HG03342 (cell line): ENCODE measurements around the gene CBLL1.
A peak's percentile ranks its signal among the peaks of the same experiment; 100 is the strongest.

ENCODE experiments used
- ATAC-seq: cut with Tn5 transposase; IDR thresholded peaks from one replicate; pipeline ENCODE4 v1.9.1; 2021; ENCODE audit warnings: mild to moderate bottlenecking, moderate library complexity; ENCODE audit not compliant: unreplicated experiment

The CBLL1 gene

DNA sequence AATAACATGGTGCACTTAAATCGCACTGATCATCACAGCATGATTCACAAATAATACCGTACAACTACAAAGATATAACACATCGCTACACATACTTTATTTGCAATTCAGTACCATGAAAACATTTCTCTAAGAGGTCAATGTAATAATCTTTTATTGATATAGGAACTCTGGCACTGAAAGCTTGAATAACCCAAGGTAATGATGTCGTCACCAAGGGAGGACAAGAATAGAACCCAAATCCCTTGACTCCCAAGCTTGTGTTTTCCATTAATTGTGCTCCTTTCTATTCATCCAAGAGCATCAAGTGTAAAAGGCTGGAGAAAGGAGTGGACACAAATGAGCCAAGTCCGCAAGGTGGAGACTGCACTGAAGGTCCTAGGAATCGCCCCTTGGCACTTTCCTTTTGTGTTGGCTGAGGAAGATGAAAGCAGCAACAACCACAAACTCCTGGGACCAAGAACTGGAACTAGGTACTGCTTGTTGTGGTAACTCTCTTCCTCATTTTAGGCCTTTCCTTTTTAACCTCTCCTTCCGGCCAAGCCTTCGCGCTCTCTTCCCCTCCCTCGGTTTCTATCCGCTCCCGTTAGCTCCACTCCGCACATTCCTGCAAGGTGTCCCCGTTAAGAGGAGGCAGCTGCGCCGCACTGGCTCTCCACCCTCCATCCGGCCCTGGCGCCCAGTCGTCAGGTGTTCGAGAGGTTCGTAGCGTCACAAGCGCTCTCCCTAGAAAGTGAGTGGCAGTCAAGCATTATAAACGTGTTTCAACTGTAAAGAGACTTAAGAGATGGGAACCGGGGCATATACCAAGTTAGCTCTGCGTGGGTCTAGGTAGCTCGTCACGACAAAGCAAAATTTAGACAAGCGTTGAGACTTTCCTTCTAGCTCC is 1.0 kb upstream of the CBLL1 start:
- ATAC-seq: peak; percentile 33

DNA sequence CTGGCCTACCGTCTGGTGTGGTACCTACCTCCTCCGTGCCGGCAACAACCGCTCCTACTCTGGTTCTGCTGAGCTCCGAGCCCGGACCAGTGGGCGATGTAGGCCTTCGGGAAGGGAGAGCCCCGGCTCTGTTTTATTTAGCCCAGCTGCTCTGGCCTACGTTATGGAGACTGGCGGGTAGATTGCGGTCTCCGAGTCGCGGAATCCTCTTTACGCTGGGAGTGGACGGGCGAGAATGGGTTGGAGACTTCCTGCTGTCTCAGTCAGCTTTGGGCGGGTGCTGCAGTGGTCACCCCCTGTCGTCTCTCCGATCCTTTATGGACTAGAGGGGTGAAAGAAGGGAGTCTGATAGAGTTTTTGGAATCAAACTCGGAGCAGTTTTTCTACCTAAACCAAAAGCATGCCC is 406 bp downstream of the CBLL1 start:
- peak; percentile 36 for ATAC-seq

DNA sequence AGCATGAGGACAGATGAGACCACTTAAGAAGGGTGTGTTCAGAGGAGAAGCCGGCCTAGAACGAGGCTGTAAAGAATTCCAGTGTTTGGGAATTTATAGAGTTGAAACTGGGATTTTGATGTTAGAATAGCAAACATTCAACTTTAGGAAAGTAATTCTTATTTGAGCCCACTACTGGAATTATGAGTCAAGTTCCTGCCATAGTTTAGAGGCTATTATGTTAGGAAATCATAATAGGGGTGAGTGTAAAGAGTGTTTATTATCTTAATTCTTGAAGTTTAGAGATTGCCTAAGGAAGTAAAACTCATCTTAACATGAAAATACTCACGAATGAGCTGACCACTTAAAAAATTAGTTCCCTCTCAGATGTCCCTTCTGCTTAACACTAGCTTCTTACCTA is 2.1 kb downstream of the CBLL1 start:
- no peak for ATAC-seq

DNA sequence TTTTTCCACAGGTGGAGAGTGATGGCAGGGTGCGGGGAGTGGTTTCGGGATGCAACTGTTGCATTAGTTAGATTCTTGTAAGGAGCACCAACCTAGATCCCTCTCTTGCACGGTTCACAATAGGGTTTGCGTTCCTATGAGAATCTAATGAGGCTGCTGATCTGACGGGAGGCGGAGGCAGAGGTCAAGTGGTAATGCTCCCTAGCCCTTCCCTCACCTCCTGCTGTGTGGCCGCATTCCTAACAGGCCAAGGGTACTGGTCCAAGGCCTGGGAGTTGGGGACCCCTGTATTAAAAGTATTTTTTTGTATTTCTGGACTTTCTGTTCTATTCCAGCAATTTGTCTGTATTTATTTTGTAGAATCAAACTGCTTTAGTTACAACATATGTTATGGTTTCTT is 7.2 kb downstream of the CBLL1 start:
- ATAC-seq: no peak

DNA sequence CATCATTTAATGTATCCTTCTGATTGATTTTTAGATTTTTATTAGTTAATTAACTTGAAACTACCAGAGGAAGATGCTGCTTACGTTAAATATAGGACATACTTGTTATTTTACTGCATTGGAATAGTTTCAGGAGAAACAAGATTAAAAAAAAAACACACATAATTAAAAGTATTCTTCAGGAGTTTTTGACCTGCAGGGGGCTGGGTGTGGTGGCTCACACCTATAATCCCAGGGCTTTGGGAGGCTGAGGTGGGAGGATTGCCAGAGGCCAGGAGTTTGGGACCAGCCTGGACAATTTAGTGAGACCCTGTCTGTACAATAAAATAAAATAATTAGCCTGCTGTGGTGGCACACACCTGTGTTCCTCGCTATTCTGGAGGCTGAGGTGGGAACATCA is 10.7 kb downstream of the CBLL1 start:
- no peak for ATAC-seq

DNA sequence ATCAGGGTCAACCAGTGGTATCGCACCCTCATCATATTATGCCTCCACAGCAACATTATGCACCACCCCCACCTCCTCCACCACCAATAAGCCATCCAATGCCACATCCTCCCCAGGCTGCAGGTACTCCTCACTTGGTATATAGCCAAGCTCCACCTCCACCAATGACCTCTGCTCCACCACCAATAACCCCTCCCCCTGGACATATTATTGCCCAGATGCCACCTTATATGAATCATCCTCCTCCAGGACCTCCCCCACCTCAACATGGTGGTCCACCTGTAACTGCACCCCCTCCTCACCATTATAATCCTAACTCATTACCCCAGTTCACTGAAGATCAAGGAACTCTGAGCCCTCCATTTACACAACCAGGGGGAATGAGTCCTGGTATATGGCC is 14.7 kb downstream of the CBLL1 start:
- ATAC-seq: no peak

DNA sequence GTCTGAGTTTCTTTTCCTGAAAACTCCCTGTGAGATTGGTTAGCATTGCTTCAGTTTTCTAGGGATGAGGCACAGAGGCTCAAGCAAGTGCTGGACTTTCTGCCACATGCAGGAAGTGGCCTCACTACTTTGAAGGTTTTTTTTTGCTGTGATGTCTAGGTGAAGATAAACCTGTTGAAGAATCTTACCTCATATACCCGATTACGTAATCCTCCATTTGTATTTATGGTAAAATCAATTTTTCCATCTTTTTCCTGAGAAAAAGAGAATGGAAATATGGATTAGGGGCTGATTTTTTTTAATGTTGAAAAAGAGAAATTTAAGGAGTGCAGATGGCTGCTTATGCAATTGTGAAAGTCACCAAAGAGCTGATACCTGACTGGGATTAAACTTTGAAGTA is 23.4 kb downstream of the CBLL1 start:
- ATAC-seq: no peak

DNA sequence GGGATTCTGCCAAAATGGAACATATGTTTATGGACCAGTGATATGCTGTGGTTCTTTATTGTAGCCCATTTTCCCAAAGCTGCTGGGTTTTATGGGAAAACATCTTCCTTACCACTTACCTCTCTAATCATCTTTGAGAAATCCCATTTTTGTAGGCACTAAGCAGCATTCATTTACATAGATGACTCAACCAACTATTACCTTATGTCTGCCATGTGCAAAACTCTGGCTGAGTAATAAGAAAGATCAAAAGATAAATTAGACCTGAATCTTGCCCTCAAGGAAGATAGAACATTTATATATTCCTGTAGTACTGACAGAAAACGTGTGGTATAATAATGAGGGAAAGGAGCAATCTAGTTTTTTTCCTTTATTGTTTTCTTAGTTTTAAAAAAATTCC is 24.3 kb downstream of the CBLL1 start:
- no peak for ATAC-seq

DNA sequence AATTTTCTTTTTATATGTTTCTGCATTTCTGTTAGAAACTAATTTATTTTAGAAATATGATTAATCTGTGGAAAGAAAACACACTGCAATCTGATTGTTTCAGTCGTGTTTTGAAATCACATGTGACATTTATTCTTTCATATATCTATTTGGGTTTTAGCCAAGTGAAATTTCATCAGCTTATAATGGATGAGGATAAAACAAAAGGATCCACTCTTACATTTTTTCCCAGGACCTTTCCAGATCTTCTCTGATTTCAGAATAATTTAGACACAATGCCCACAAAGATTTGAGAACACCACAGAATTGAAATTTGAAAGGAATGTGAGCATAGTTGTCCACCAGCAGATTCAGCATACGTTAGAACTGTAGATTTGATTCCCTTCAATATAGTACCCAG is 29.1 kb downstream of the CBLL1 start:
- ATAC-seq: no peak

DNA sequence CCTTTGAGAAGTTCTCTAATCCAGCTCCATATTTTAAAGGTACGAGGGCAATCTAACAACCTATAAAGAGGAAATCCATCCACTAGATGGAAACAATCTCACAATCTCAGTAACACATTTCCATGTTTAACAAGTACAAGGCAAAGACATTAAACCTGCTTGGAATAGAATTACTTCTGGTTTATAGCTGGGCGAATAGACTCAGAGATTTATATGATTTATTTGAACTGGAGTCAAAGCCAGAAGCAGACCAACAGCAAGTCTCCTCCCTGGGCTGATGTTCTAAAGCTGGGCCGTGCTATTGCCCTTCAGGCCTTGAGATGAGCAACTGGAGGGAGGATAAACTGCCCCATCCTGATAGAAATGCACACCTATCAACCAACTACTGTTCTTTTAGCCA is 33.8 kb downstream of the CBLL1 start:
- ATAC-seq: no peak

DNA sequence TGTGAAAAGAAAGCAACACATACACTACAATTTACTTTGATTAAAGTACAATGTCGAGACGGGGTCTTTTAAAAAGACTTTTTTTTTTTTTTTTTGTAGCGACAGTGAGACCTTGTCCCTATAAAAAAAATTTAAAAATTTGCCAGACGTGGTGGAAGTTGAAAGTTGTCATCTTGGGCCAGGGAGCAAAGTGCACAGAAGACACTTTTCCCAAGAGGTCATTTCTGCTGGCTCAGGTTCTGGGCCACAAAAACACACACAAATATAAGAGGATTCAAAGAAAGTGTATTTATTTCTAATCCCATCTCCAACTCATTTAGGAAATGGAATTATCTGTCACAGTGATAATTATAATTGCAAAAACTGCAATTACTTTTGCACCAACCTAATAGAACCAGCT is 34.3 kb downstream of the CBLL1 start:
- no peak for ATAC-seq

DNA sequence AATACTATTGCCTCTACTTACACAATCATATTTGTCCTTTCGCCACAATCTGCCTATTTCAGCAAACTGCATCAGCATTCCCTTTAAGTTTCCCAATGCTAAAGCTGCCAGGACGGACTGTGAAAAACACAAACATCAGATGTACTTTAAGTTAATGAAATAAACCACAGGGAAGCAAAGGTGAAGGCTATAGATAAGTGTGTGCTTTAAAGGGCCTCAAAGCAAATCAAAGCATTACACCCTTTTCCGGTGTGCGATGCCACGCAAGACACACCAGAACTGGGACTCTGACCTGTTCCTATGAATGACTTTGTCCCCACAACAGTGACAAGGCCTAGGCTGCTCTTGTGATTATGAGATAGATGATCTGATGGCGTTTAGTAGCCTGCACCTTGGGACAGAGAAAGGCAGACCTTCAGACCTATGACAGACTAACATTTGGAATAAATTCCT is 35.7 kb downstream of the CBLL1 start:
- ATAC-seq: no peak

DNA sequence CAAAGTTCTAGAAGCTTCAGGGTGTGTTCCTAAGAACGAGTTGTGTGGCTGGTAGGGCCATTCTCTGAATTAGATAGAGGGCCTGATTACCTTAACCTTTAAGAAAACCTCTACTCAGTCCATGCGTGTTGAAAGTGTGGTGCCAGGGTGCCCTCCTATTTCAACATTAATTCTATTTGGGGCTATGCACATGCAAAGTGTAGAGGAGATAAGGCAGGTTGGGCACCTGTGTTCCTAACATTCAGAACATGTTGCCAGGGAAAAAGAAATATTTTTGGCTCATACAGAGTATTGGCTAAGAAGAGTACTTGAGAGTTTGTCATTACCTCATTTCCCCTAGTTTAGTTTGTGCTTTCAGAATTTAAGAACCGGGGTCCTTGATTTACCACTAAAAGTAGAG is 38.4 kb downstream of the CBLL1 start:
- no peak for ATAC-seq

DNA sequence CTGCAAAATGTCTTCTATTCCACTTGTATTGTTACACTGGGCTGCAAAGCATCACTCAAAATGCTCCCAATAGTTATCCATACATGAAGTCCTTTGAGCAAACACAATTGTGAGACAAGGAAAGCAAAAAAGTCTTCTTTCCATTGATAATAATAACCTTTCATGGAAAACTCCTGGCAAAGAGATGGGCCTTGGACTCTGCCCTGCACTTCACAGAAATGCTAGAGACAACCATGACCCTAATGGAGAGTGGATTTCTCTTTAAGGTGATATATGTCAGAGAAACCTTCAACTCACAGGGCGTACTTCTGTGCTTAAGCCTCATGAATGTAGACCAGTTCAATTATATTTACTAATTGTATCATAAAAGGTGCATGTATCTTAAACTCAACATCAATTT is 39.7 kb downstream of the CBLL1 start:
- ATAC-seq: no peak

DNA sequence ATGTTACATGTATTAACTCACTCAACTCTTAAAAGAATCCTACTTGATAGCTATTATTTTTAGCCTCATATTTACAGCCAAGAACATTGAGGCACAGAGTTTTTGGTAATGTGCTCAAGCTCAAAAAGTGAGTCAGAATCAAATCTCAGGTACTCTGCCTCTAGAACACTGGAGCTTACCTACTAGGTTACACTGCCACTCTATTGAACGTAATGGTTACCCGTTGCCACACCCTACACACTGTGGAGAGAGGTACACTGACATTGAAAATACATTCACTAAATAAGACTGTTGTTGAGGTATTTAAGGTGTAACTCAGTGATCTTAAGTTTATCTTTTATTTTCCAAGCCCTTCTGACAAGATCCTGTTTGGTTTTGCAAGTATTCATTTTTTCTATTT is 41.2 kb downstream of the CBLL1 start:
- no peak for ATAC-seq

DNA sequence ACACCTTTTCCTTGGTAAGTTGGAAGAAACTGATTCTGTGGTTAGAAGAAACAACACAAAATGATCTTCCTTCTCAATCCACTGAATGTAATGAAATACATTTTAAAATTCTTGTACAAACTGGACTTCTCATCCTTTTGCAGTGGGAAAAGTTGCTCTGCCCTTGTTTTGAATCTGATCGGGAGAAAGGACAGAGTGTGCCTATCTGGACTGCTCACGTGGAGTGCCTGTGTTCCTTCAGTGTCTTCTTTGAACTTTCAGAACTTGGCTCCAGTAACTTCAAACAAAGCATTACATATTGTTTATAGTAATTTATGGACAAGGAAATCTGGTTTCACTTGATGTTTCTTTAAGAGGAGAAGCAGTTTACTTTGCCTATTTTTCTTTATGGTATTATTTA is 42.0 kb downstream of the CBLL1 start:
- ATAC-seq: no peak

DNA sequence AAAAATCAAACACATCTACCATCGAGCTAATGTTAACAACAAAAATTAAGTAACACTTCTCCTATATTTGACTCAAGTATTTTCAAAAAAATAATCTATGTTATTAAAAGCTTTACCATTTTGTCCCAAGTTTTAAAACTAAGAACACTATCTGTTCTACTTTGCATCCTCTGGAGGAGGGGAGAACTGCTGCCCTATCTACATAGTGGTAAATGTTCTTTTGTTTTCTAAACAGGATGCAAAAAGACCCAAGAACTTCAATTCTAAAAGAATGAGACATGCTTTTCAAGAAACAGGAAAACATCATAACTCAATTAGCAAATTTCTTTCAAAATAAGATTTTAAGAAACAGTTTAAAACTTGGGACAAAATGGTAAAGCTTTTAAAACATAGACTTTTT is 44.3 kb downstream of the CBLL1 start:
- ATAC-seq: no peak

DNA sequence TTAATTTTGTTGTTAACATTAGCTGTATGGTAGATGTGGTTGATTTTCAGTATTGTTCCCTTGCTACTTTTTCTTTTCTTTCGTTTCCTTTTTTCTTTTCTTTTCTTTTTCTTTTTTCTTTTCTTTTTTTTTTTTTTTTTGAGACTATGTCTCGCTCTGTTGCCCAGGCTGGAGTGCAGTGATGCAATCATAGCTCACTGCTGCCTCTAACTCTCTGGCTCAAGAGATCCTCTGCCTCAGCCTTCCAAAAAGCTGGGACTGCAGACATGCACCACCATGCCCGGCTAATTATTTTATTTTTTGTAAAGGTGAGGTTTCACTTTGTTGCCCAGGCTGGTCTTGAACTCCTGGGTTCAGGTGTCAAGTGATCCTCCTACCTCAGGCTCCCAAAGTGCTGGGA is 44.7 kb downstream of the CBLL1 start:
- no peak for ATAC-seq

DNA sequence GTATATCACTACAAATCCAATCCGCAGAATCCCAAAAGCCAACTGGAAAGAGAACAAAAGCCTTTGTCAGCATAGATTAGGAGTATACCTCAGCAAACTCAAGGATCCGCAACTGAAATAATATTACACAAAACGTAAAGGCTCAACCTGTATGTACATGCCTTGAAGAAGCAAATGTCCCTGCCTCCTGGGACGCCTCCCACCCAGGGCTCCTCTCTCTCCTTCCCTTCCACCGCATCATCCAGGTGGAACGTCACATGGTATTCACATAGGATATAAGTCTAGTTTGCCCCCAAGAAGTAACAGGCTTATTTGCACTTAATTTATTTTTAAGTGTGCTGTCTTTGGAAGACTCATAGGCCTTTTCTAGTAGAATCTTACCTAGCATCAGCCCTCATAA is 45.7 kb downstream of the CBLL1 start:
- no peak for ATAC-seq

DNA sequence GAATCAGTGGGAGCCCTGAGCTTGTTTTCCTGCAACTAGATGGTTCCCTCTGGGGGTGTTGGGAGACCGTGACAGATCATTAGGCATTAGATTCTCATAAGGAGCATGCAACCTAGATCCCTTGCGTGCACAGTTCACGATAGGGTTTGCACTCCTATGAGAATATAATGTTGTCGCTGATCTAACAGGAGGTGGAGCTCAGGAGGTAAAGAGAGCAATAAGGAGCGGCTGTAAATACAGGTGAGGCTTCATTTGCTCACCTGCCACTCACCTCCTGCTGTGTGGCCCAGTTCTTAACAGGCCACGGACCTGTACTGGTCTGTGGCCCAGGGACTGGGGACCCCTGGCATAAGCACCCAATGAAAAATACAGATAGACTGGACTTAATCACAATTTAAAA is 48.4 kb downstream of the CBLL1 start:
- ATAC-seq: no peak

DNA sequence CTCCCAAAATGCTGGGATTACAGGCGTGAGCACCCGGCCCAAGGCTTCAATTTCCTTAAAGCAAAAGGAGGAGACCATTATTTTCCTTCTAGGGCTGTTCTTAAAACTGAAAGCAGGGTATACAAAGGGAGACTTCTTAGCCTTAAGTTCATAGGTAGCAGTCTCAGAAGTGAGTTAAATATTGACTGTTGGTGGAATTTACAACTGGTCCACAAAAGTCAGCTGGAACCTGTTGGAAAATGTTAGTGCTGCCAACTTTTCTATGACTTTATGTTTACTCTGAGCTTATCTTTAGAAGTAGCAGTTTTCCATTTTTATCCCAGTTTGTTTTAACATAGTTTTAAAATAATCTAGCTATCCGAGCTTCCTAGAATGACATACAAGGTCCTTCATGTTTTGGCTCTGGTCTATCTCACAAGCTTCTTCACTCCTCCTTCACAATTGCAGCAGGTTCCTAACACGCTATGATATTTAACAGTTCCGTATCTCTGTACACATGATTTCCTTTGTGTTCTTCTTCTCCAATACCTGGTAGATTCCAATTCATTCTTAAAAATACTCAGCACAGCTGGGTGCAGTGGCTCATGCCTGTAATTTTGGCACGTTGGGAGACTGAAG is 55.8 kb downstream of the CBLL1 start:
- no peak for ATAC-seq

DNA sequence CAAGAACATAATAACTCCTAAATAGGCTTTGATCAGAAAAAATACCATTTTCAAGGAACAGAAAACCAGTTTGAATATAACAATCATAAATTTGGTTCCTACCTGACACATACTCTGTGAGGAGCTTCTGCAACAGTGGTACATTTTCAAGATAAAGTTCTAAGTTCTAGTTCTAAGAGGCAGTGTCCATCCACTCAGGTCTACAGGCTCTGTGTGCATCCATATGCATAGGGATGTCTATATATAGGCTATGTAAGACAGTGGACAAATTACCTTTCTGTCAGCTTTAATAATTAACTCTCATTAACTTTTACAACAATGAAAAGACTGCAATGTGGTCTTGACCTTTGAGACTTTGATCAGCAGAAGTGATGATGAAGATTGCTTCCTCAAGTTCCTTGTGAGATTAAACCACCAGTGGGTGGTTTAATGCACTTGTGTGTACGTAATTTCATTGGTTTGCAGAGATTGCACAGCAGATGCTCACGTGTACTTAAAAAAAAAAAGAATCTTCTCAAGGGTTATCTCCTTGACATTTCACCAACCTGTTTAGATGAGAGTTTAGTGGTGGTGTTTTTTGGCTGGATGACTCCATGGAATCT is 59.2 kb downstream of the CBLL1 start, which contains the start of gene SLC26A3:
SLC26A3 (minus strand) TSS at position 215 of the 602 bp plus-strand sequence. CDS start 8,714 bp downstream, outside the sequence.
- ATAC-seq: no peak
